GM18507 (cell line): ENCODE data around the gene ABCF1.

Experiments used
- DNase-seq: peaks from one replicate; pipeline ENCODE4 v3.0.0; 2011; ENCODE audit warnings: low read depth; ENCODE audit not compliant: insufficient read length; ENCODE audit errors: extremely low spot score
- FAIRE-seq: peaks from 2 replicates; lab custom pipeline; 2011; peaks lifted over from hg19 to GRCh38; lab: Jason Lieb, UNC

ABCF1 gene

DNA sequence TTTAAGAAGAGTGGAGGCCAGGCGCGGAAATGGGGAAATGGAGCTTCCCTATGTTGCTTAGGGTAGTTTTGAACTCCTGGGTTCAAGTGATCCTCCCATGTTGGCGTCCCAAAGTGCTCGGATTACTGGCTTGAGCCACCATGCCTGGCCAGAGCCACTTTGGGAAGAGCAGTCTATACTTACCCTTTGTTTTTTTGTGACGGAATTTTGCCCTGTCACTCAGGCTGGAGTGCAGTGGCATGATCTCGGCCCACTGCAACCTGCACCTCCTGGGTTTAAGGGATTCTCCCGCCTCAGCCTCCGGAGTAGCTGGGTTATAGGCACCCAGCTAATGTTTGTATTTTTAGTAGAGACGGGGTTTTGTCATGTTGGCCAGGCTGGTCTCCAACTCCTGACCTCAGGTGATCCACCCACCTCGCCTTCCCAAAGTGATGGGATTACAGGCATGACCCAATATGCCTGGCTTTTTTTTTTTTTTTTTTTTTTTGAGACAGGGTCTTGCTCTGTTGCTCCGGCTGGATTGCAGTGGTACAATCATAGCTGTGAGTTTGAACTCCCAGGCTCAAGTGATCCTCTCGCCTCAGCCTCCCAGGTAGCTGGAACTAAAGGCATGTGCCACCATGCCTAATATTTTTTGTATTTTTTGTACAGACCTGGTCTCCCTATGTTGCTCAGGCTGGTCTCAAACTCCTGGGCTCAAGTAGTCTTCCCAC lies 27.8 kb downstream of the ABCF1 start:
- FAIRE-seq = no peak

DNA sequence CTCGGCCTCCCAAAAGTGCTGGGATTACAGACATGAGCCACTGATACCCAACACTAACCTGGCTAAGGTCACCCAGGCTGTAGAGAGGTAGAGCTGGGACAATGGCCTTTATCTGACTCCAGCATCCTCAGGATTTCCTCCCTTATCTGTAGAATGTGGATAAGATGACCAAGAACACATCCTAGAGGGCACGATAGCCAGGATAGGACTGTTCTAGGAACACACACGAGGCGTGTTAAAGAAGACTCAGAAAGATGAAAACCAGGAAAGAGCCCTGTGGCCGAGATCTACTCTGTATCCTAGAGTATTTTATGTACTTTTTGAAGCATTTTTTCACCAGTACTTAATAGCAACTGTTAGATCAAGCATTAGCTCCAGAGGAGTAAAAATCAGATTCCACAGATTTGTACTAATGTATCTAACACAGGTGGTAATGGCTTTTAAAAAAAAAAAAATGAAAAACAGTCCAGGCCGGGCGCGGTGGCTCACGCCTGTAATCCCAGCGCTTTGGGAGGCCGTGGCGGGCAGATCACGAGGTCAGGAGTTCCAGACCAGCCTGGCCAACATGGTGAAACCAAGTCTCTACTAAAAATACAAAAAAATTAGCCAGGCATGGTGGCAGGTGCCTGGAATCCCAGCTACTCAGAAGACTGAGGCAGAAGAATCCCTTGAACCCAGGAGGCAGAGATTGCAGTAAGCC lies 28.5 kb downstream of the ABCF1 start:
- DNase-seq = no peak
- no peak for FAIRE-seq

More for the DNA sequence above, 27.8 kb downstream of the ABCF1 start:
- no peak for DNase-seq

DNA sequence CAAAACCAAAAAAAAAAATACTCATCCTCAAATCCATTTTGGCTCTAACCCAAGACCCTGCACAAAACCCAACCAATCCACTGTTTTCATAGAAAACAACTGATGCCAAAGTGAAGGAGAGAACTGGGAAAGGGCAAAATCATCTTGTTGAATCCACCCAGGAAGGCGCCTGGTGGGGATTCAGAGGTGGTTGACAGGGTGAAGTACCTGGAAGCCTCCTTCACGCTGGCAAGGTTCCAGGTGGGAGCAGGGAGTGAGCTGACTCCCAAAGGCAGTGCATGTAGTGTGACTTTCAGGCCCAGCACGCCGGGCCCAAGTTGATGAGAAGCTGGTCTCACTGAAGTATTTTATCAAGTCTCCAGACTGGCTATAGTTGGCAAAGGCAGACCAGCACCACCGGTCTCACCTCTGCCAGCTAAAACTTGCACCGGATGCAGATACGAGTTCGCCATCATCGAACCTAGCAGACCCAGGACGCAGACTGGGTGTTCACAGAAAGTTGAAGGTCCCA lies 29.3 kb downstream of the ABCF1 start:
- DNase-seq (no peak), FAIRE-seq (no peak)

DNA sequence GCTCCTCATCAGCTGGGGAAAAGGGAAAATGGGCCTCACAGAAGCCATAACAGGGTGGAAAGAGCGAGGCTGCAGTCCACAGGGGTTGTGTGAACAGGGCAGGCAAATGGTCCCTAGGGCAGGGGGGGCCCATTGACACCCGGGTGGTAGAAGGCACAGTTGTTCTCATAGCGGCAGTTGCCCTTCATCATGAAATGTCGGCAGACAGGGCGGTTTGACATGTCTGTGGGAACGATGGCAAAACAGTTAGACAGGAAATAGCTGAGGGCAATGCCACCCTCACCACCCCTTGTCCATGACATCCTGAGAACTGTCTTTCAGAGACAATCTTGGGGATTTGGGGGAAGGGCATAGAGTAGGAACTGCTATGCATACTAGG lies 30.2 kb downstream of the ABCF1 start:
- FAIRE-seq (no peak), DNase-seq (no peak)

DNA sequence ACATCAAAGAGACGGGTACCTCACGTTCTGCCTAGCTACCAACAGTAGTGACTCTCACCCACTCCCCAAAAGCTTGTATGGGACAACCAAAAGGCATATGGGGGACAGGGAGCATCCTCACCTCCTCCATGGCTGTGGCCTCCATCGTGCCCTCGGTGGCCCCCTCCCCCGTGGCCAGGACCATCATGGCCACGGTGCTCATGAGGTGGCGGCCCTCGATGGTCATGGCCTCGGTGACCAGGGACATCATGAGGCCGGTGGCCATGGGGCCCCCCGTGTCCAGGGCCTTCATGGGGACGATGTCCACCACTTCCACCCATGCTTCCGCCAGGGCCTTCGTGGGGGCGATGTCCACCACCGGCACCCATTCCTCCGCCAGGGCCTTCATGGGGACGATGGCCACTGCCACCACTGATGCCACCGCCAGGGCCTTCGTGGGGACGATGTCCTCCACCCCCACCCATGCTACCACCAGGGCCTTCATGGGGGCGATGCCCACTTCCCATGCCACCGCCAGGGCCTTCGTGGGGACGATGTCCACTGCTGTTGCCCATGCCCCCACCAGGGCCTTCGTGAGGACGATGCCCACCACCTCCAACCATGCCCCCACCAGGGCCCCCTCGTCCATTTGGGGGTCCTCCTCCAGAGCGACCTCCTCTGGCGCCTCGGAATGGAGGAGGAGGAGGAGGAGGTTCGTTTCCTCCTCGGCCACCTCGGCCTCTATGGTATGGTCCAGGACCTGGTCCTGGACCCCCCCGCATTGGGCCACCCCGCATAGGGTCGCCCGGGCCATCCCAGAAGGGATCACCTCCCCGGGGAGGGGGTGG lies 30.8 kb downstream of the ABCF1 start:
- no peak for FAIRE-seq
- no peak for DNase-seq

DNA sequence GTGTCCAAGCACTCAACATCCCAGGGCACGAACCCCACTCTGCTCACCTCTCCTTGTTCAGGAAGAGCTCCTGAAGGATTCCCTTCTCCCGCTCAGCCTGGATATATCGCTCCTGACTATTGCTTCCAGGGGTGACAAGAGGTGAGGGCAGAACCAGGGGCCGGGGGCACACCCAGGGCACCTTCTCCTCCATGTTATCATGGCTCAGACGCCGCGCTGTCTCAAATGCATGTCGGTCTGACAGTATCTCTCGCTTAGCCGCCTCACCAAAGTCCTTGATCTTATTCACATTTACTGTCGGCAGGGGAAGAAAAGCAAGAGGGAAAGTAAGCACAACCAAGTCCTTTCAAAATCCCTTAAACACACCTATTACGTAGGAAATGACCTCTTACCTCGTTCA lies 32.7 kb downstream of the ABCF1 start:
- FAIRE-seq (no peak), DNase-seq (no peak)

DNA sequence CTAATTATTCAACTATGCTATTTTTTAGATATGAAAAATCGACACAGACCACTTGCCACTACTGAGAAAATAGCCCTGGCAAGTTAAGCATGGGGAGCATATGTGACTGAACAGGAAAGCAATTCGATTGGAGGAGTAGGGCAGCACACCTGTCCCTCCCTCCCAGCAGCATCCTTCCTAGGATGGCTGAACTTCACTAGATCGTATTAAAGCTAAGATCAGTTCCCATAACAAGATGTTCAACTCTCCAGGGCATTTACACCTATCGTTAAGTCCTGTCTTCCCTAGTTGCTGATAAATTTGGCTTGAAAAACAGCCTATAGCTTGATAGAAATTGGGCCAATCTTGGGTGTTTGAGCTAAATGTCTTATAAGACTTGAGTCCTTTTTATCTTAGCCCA lies 38.8 kb downstream of the ABCF1 start:
- DNase-seq = no peak
- FAIRE-seq = no peak

DNA sequence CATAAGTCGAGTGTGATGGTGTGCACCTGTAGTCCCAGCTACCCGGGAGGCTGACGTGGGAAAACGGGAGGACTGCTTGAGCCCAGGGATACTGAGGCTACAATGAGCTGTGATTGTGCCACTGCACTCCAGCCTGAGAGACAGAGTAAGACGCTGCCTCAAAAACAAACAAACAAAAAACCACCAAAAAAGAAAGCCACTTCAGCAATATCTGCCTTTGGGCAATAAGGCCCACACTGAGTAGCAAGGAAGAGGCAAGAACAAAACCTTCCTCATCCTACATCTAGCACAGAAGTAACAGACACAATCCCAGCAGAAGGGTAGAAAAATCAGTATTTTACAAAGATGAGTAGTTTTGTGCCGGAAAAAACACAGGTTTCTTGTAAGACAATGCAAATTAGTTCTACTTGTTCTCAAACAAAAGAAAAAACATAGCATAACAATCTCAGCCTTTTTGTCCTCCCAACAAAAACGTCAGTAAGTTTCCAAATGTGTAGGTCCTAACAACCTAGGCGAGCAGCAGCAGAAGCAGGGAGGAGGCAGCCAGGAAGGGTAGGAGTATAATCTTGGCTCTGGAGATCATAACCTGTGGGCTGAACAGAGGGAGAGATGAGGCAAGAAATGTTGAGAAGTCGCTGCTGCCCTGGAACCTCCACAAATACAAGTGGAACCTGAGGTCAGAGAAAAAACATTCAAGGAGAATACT lies 40.1 kb downstream of the ABCF1 start:
- DNase-seq (no peak), FAIRE-seq (no peak)

DNA sequence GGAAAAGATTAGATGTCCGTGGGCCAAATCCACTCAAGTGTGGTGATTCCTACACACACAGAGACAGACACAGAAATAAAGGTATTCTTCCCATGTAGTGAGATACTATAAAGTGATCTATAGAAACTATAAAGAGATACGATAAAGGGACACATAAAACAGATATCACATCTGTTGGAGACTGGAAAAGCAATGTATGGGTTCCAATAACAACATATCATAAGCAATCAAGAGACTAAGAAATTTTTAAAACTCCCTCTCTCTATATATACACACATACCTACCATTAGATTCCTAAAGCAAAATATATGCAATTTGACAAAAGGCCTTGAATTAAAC lies 40.6 kb downstream of the ABCF1 start:
- no peak for DNase-seq
- no peak for FAIRE-seq

DNA sequence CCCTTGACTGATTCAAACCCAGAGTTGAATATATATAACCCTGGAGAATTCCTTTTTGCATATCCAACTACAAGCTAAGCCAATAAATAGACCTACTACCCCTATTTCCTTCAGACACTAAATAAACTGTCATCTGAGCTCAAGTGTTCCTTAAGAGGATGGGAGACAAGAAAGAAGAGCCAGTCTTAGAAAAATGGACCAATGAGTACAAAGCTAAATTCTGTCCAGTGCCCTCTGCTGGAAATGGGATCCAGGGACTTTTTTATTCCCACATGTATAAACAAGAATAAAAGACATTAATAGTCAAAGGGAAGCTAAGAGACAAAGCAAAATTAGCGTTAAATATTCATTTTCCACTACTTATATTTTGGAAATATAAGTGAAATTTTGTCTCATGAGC lies 41.0 kb downstream of the ABCF1 start:
- FAIRE-seq (no peak), DNase-seq (no peak)

DNA sequence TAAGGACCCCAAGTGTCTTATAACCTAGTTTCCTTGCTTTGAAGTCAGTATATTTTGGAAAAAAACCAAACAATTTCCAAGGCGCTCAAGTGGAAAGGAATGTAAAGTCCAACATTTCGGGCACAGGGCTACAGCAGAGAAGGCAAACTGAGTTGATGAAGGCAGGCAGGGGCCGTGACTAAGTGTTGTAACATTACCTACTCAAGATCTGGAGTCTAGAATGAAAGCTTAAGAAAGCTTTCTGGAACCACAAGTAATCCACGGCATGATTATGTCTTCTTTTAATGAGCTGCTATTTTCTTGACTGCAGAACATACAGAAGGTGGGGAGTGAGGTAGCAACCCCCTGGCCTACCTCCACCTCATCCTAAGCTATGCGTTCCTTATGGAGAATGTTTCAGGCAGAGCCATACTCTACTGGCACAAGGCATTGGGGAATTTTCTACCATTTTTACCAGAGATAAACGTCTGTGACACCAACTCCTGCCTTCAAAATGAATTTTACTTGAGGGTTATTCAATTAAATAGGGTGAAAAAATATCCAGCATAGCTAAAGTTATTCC lies 41.5 kb downstream of the ABCF1 start:
- DNase-seq = no peak
- FAIRE-seq = no peak

DNA sequence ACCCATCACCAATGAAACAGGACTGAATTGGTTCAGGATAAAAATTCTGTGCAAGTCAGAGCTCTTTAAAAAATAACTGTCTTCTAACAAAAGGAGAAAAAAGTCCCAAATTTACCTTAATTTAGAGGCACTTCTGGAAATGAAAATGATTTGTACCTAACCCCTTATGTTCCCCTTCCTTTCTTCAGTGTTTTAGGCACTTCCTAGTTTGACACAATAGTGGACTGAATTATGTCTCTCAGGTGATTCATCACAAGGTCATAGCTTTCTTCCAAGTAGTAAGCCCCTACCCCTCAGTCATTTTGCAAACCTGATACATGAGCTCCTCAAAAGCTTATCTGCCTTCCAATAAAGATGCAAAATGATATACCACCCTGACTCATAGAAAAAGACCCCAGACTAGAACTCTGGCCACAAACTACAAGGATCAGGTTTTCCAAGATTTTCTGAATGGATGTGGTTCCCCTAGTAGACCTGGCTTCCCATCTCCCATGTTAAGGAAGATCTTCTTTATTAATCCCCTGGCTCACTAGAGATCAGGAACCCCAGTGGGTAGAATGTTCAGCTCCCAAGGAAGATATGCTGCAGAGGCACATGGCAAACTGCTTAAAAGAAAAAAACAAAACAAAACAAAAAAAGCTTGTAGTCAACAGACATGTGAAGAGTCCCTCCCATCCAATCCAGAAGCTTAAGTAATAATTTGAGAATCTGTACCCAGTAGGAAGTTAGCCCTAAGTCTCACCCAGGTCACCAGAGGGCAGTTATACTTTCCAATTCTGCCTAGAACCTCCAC lies 42.2 kb downstream of the ABCF1 start:
- FAIRE-seq = no peak

DNA sequence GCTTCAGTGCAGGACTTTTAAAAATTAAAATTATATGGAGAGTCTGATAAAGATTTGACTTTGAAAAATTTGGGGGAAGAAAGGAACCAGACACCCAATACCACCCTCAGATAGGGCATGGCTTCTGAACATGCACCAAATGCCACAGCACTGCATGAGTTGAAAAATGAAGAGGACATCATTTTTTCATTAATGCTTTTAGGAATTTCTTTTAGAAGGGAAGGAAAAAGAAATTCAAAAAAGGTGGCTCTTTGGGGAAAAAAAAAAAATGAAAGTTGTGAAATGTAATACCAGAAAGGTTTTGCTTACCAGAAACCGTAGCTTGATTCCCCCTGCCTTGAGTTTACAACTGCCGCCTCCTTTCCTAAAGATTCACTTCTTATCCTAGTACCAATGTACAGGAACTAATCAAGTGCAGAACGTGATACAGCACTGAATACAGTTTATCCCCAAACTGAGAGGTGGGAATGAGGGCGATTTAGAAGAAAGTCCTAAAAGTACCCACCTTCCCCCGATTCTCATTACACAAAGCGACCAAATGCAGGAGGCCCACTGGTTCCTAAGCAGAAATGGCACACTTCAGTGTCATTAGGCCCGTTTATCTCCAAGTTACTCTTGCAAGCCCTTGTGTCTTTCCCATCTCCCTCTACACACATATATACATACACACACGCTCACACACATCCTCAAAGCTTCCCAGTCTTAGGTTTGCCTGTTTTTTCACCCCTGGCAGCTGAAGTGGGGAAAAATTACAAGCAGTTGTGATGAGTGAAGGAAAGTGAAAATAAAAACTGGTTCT lies 43.0 kb downstream of the ABCF1 start:
- DNase-seq = no peak
- FAIRE-seq = no peak

More for the DNA sequence above, 42.2 kb downstream of the ABCF1 start:
- no peak for DNase-seq

DNA sequence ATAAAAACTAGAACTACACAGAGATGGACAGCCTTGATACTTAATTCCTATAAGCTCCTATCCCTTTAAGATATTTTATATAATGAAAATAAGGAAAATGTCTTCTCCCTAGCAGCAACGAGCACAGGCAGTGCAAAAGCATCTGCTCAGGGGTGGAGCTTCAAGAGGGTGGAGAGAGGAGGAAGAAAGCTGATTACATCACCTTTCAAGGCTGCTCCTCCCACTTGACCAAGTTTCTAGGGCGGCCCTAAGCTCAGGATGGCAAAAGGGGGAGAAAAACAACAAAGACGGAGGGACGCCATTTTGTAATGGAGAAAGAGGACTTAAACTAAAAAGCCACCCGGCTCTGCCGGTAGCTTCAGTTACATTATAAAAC lies 43.6 kb downstream of the ABCF1 start:
- FAIRE-seq = peak; percentile 79

DNA sequence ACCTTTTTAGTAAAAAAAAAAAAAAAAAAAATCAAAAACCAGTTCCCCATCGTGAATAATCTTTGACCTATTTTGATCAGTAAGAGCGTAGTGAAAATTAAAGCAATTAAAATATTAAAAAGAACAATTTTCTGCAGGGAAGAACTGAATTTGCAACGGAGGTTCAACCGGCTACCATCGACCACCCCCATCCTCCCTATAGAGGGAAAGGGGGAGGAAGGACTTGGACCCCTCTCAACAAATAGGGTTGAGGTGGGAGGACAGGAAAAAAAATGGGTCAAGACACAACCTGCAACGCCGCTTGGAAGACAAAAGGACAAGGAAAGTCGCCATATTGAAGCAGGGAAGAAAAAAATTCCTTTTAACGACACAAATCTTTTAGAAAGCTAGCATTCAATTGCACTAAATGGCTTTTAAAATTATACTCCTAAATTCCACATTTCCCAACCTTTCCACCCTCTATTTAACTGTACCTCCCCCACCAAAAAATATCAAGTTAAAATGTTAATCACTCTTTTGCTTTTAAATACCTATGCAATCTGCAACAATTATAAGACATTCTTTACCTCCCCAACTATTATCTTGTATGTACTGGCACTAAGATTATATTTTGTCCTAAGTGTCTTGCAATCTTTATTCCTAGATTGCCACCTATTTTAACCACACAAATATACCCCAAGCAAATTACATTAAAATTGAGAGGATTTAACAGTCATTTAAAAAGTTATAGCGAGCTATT lies 44.1 kb downstream of the ABCF1 start:
- DNase-seq (no peak), FAIRE-seq (no peak)

More for the DNA sequence above, 43.6 kb downstream of the ABCF1 start:
- peak; percentile 54 for DNase-seq

DNA sequence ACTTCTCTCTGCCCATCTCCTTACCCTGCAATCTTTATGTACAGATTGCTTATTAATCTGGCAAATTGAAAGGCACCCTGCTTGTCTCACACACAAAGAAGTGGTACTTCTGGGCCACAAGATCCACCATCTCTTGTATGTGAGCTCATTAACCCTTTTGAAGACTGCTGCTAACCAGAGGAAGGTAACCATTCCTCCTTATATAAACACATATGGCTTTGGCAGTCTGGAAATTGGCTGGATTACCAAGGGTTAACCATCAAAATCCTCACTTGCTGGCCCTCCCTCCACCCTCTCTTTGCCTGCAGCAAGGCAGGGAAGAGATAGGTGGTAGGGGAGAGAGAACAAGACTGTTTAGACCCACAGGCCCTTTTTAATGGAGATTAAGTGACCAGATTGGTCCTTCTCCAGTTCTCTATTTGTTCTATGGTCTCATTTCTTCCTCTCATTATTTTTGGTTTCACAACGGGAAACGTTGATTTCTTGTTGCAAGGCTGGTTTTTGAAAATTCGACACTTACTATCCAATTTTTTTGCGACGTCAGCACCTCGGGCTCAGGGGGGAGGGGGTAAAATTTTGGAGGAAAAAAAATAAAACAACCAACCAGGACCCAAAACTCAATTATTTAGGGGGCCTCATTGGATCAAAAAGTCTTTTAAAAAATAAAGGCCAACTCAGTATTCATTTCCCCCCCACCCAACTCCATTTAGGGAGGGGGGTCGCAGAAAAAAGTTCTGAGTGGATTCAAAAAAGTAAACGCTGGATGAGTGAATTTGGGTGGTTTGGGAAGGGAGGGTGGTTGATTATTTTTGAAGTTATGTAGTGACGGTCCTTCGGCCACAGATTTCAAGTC lies 44.9 kb downstream of the ABCF1 start:
- FAIRE-seq (no peak), DNase-seq (no peak)
